NCI-H2227 (cell line): ENCODE measurements around the gene SRR.

Experiments used
- DNase-seq: peaks from one replicate; lab custom pipeline; 2025; ENCODE audit not compliant: unreplicated experiment; lab: John Stamatoyannopoulos, UW

The SRR gene

GRCh38 chr17:2369551-2370210 is 65.9 kb downstream of the SRR start:
- peak; percentile 17 for DNase-seq

DNA sequence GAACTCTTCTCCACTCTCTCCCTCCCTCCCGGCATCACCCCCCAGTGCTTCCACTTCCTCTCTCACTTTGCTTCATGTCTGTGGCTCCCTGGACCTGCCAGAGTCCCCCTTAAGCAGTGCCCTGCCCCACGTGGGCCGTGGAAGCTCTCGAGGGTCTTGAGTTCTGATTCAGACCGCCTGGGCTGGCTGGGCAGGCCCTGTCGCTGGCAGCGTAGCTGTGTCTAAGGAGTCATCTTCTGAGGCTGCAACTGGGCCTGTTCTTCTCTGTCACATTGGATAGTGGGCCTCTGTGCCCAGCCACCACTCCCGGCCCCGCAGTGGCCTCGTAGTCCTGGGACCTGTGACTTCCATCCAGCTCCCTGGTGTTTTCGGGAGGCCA is 66.5 kb downstream of the SRR start:
- no peak for DNase-seq

DNA sequence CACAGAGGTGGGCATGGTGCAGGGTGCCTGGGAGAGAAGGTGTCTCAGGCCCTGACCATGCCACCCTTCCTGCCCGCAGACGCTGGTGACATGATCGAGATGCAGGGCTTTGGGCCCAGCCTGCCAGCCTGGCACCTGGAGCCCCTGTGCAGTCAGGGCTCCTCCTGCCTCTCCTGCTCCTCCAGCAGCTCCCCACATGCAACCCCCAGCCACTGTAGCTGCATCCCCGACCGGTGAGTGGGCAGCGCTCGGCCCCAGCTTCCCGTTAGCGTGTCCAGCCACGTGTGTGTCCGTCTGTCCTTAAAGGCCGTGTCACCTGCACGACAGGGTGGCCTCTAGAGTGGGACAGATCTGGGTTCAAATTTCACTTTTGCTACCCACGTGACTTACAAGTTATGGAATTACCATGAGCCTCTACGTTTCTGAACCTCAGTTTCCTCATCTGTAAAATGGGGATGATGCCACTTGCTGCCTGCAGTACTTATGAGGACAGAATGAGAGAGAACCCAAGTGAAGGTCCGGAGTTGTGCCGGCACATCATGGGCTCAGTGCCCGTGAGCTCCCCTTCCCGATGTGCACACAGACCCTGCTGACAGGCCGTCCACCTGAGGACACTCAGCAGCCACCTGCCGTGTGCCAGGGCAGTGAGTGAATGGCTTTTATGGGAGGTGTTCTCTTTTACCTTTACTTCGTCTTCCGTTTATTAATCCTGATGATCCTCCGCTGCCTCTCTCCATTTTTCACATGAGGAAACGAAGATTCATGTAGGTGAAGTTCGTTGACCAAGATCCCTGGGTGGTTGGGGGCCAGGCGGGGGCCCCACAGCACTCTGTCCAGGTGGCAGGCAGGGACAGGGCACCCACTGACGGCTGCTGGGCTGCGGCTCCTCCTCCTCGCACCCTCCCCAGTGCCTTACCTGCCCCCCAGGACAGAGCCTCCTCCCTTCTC is 67.7 kb downstream of the SRR start:
- no peak for DNase-seq

DNA sequence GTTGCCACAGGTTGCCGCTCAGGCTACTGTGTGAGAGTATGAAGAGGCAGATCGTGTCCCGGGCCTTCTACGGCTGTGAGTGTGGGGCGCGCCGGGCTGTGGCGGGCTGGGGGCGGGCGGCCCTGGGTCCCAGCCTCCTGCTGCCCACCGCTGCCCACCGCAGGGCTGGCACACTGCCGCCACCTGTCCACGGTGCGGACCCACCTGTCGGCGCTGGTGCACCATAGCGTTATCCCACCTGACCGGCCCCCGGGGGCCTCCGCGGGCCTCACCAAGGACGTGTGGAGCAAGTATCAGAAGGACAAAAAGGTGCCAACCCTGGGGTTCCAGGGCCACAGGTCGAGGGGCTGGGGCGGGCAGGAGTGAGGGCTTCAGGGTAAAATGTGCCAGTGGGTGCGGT is 68.4 kb downstream of the SRR start:
- no peak for DNase-seq

DNA sequence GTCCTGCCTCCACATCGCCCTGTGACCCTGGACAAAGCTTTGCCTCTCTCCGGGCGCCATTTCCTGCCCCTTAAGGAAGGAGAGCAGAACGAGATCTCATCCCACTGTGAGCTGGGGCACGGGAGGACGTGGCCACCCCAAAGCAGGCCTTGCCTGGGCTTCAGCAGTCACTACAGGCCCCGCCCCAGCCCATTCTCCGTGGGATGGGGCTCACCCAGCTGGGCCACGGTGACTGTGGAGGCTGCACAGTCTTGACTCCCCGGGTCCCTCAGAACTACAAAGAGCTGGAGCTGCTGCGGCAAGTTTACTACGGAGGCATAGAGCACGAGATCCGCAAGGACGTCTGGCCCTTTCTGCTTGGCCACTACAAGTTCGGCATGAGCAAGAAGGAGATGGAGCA is 68.9 kb downstream of the SRR start:
- DNase-seq: no peak

DNA sequence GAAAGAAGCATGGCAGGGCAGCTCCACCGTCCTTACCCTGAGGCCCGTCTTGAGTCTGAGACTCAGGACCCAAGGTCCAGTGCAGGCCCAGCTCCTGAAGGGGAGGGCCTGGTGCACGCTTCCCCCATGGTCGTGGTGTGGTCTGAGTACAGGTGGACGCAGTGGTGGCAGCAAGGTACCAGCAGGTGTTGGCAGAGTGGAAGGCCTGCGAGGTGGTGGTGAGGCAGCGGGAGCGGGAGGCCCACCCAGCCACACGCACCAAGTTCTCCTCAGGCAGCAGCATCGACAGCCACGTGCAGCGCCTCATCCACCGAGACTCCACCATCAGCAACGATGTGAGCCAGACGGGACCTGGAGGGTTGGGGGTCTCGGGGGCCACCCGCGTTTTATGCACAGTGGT is 69.4 kb downstream of the SRR start:
- DNase-seq: no peak
